DMS 273 (cell line): ENCODE data around the gene NPBWR2.
"Not testable (repeated sequence)": the region's sequence is repeated elsewhere in the genome, so short reads cannot be mapped to it uniquely, and the experiment has no call there.

Source experiments
- DNase-seq: peaks from one replicate; lab custom pipeline; 2025; ENCODE audit not compliant: unreplicated experiment; lab: John Stamatoyannopoulos, UW

Gene NPBWR2

GRCh38 chr20:64144144-64144912, 37.0 kb upstream of the NPBWR2 start:
- DNase-seq: no peak

DNA sequence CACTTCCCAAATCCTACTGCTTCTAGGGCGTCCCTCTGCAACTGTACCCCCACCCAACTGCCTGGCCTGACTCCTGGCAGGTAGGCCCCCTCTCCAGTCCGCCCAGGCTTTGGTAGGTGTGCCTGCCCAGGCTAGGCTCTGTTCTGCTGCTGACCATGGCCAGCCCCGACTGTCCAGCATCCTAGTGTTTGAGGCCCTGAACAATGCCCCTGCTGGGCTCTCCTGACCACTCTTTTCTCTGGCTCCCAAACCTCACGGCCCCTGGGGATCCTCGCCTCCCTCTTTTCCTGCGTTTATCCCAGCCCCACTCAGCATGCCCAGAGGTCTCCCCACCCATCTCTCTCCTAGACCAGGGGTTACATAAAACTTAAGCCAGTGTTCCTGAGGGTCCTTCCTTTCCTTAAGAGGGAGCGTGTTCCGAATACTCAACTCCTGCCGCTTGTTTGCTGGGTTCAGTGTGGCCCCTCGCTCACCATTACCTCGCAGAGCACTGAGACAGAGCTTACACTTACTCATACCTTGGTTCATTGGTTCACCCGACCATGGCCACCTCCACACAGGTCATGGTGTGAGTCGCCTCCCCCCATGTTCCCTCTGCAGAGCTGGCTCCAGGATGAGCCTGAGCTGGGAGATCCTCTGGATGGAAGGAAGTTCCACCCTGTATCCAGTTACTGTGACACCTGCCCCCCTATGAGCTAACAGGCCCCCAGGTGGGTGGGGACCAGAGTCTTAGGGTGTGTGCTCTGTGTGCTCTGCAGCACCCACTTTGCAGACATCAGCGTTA, 35.8 kb upstream of the NPBWR2 start:
- no peak for DNase-seq

GRCh38 chr20:64142590-64142989, 35.2 kb upstream of the NPBWR2 start:
- DNase-seq: no peak

GRCh38 chr20:64140956-64141355, 33.6 kb upstream of the NPBWR2 start:
- DNase-seq: no peak

GRCh38 chr20:64140061-64140931, 32.9 kb upstream of the NPBWR2 start:
- no peak for DNase-seq

- DNase-seq: no peak
These were observed 32.1 kb upstream of the NPBWR2 start for GRCh38 chr20:64139199-64140060.

GRCh38 chr20:64138276-64138815, 31.0 kb upstream of the NPBWR2 start:
- DNase-seq: no peak

DNA sequence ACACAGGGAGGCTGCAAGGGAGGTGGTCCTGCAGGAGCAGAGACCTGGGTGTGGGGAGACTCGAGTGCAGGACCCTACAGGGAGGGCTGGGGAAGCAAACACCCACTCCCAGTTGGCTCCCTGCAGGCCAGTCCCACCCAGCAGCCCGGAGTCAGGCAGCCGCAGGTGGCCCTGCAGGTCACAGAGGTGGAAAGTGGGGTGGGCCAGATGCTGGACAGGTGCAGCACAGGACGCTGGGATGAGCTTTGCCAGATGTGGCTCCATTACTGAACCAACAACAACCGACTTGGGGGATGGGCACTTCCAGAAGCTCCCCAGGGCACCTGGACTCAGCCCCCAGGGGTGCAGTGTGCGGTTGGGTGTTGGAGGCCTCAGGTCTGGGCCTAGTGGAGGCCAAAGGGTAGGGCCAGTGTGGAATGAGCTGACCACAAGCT, 30.2 kb upstream of the NPBWR2 start:
- no peak for DNase-seq

GRCh38 chr20:64136004-64136710, 28.8 kb upstream of the NPBWR2 start:
- DNase-seq: no peak

DNA sequence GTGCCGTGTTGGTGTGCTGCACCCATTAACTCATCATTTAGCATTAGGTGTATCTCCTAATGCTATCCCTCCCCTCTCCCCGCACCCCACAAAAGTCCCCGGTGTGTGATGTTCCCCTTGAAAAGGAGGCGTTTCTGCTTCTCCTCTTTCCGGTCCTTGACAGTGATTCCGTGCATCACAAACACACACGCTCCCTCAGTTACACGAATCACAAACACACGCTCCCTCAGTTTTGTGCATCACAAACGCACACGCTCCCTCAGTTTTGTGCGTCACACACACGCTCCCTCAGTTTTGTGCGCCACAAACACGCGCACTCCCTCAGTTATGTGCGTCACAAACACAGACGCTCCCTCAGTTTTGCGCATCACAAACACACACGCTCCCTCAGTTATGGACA, 27.4 kb upstream of the NPBWR2 start:
- DNase-seq: not testable (repeated sequence)

DNA sequence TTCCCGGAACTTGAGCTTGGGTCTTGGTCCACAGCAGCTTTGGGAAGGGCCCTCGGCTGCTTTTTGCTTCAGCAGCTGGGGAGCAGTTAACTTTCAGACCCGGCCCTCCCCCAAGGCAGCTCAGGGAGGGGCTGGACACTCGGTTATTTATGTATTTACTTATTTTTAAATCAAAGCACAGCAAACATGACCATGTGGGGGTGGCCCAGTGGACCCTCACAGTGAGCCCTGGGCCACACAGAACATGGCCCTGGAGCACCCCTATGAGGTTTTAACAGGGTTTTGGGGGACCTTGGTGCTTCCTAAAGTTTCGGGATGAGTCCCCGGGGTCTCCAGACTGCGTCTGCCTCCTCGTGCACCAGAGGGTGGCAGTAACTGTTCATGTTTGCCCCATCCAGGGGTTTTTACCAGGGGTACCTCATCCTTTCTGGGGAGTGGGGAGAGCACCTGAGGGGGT, 26.6 kb upstream of the NPBWR2 start:
- peak; percentile 66 for DNase-seq

DNA sequence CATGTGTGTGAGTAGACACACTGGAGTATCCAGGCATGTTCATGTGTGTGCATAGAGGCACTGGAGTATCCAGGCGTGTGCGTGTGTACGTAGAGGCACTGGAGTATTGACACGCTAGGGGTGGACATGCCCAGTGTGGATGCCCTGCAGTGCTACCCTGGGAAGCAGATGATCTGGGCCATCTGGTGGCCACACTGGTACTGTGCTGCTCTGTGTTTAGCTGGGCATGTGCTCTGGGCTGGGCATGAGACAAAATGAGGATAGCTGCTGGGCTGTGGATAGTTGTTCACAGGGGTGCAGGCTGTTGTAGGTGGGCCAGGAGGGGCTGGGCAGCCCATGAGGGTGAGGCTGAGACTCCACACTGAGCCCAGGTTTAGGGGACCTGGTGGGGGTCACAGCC, 24.0 kb upstream of the NPBWR2 start:
- DNase-seq: peak; percentile 52

DNA sequence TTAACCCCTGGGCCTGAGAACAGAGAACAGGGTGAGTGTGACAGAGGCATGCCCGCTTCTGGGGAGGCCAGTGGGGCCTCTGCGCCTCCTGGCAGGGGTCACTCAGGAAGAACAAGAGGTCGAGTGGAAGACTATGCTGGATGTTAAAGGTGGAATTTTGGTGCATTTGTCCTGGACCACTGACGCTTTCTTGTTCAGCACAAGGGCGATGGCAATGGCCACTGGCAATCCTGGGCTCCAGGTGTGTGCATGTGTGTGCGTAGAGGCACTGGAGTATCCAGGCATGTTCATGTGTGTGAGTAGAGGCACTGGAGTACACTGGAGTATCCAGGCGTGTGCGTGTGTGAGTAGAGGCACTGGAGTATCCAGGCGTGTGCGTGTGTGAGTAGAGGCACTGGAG, 23.5 kb upstream of the NPBWR2 start:
- DNase-seq: no peak

GRCh38 chr20:64130271-64130670, 22.9 kb upstream of the NPBWR2 start:
- no peak for DNase-seq

DNA sequence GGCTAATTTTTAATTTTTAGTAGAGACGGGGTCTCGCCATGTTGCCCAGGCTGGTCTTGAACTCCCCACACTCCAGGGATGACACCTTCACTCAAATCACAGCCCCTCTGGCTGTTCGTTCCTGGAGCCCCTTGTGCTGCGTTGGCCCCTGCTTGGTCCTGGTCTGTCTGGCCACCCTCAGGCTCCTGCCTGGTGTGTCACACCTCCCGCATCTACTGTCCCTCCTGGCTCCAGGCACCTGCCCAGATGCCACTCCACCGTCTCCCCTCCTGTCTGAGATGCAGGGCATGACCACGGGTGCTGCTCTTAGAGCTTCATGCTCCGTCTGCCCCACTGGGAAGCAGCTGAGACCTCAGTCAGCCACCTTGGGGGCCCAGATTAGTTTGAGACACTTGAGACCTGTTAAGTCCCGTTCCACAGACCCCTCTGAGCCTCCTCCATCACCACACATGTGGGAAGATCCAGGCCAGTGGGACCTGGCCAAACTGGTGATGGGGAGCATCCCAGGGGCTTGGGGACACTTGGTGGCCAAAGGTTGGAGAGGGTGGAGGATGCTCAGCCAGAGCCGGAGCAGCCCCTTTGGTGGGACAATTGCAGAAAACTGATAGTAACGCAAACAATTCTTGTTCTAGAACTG, 21.9 kb upstream of the NPBWR2 start:
- DNase-seq: no peak

DNA sequence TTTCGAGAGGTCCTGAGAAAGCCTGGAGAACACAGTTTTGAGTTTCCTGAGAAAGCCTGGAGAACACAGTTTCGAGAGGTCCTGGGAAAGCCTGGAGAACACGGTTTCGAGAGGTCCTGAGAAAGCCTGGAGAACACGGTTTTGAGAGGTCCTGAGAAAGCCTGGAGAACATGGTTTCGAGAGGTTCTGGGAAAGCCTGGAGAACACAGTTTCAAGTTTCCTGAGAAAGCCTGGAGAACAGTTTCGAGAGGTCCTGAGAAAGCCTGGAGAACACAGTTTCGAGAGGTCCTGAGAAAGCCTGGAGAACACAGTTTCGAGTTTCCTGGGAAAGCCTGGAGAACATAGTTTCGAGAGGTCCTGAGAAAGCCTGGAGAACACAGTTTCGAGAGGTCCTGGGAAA, 16.2 kb upstream of the NPBWR2 start:
- DNase-seq: not testable (repeated sequence)

DNA sequence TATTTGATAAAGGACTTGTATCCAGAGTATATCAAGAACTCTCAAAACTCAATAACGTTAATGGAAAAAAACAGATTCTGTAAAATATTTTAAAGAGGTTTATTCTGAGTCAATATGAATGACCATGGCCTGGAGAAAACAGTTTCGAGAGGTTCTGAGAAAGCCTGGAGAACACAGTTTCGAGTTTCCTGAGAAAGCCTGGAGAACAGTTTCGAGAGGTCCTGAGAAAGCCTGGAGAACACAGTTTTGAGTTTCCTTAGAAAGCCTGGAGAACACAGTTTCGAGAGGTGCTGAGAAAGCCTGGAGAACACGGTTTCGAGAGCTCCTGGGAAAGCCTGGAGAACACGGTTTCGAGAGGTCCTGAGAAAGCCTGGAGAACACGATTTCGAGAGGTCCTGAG, 15.6 kb upstream of the NPBWR2 start:
- DNase-seq: not testable (repeated sequence)

DNA sequence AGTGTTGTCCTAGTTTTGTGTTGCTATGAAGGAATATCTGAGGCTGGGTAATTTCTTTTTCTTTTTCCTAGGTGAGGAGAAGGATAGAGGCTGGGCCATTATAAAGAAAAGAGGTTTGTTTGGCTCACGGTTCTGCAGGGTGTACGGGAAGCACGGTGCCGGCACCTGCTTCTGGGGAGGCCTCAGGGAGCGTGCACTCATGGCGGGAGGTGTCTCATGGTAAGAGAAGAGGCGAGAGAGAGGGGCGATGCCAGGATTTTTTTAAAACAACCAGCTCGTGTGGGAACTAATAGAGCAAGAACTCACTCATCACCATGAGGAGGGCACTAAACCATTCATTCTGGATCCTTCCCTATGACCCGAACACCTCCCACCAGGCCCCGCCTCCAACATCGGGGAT, 14.2 kb upstream of the NPBWR2 start:
- no peak for DNase-seq
